Measurements from ENCODE around the gene RBM42.

Gene RBM42

GRCh38 chr19:35642798-35643254 lies 14.0 kb downstream of the RBM42 start:
- no peak overlapping the region for H2BK15ac ChIP-seq (replicated peaks; ENCODE audit: low read depth)
- no peaks in the 10 kb centered on the region for H3K27me3 ChIP-seq (ENCODE audit: insufficient read depth, low read length, poor library complexity)
- H2BK5ac ChIP-seq (ENCODE audit: low read length), result no peak overlapping the region
- no peaks in the 10 kb centered on the region for H3K79me2 ChIP-seq (ENCODE audit: control insufficient read depth, insufficient read depth, low read length)
- WGBS (ENCODE audit: extremely low coverage, insufficient coverage, low lambda C conversion rate), result no CpG with 5 or more reads among the region's 15 CpGs
- peak overlapping the region; percentile 84 for H3K9ac ChIP-seq (ENCODE audit: low read length)
- H3K18ac ChIP-seq (ENCODE audit: low read length), result peak overlapping the region; percentile 29
- H3K27ac ChIP-seq (ENCODE audit: low read depth, low read length), result peak overlapping the region; percentile 90
- H3K4ac ChIP-seq (ENCODE audit: low read depth, low read length), result peak overlapping the region; percentile 39
- peak overlapping the region; percentile 92 for H3K56ac ChIP-seq (ENCODE audit: low read length)
- H2BK120ac ChIP-seq (ENCODE audit: low read depth, low read length), result no peak overlapping the region
- no peak overlapping the region for H4K5ac ChIP-seq (ENCODE audit: low read length)
- H3K4me1 ChIP-seq (ENCODE audit: control insufficient read depth, low read depth, low read length), result peaks cover 15% of the 10 kb centered on the region
- no peak overlapping the region for H2AK5ac ChIP-seq (ENCODE audit: low read length)
- no peak overlapping the region for H3K4me3 ChIP-seq (ENCODE audit: low read length)
- peak overlapping the region; percentile 60 for H3K4me2 ChIP-seq (ENCODE audit: low read length)
- no peaks in the 10 kb centered on the region for H3K36me3 ChIP-seq (ENCODE audit: control insufficient read depth, insufficient read depth, low read length)
- no peak for DNase-seq
- H3K23ac ChIP-seq (ENCODE audit: low read length), result no peak overlapping the region
- no peaks in the 10 kb centered on the region for H3K79me1 ChIP-seq (ENCODE audit: low read length)
- no peak overlapping the region for H4K8ac ChIP-seq (ENCODE audit: low read depth, low read length)

- Histone ChIP-seq H3K27me3 (ENCODE audit: insufficient read depth, low read length, poor library complexity) (no peaks in the 10 kb centered on the region), H2BK120ac (ENCODE audit: low read depth, low read length) (no peak overlapping the region), H3K4ac (ENCODE audit: low read depth, low read length) (peak overlapping the region; percentile 43), H3K4me2 (ENCODE audit: low read length) (peak overlapping the region; percentile 80), H2BK5ac (ENCODE audit: low read length) (peak overlapping the region; percentile 11), H3K18ac (ENCODE audit: low read length) (peak overlapping the region; percentile 53), H3K56ac (ENCODE audit: low read length) (peak overlapping the region; percentile 92), H3K9ac (ENCODE audit: low read length) (peak overlapping the region; percentile 84), H2AK5ac (ENCODE audit: low read length) (no peak overlapping the region), H4K5ac (ENCODE audit: low read length) (no peak overlapping the region), H3K4me3 (ENCODE audit: low read length) (peak overlapping the region; percentile 36), H3K23ac (ENCODE audit: low read length) (no peak overlapping the region), H4K8ac (ENCODE audit: low read depth, low read length) (no peak overlapping the region), H3K79me1 (ENCODE audit: low read length) (peaks cover 2% of the 10 kb centered on the region), H3K4me1 (ENCODE audit: control insufficient read depth, low read depth, low read length) (peaks cover 15% of the 10 kb centered on the region), H3K36me3 (ENCODE audit: control insufficient read depth, insufficient read depth, low read length) (no peaks in the 10 kb centered on the region), H3K27ac (ENCODE audit: low read depth, low read length) (peak overlapping the region; percentile 90), H2BK15ac (replicated peaks; ENCODE audit: low read depth) (no peak overlapping the region), H3K79me2 (ENCODE audit: control insufficient read depth, insufficient read depth, low read length) (peaks cover 2% of the 10 kb centered on the region)
- WGBS (ENCODE audit: extremely low coverage, insufficient coverage, low lambda C conversion rate), result no CpG with 5 or more reads among the region's 69 CpGs
- DNase-seq, result peak; percentile 95
These were observed 14.7 kb downstream of the RBM42 start for GRCh38 chr19:35643255-35644205.

- WGBS (ENCODE audit: extremely low coverage, insufficient coverage, low lambda C conversion rate), result no CpG with 5 or more reads among the region's 60 CpGs
- DNase-seq, result peak; percentile 98
These were observed 15.6 kb downstream of the RBM42 start for GRCh38 chr19:35644206-35644986.

DNA sequence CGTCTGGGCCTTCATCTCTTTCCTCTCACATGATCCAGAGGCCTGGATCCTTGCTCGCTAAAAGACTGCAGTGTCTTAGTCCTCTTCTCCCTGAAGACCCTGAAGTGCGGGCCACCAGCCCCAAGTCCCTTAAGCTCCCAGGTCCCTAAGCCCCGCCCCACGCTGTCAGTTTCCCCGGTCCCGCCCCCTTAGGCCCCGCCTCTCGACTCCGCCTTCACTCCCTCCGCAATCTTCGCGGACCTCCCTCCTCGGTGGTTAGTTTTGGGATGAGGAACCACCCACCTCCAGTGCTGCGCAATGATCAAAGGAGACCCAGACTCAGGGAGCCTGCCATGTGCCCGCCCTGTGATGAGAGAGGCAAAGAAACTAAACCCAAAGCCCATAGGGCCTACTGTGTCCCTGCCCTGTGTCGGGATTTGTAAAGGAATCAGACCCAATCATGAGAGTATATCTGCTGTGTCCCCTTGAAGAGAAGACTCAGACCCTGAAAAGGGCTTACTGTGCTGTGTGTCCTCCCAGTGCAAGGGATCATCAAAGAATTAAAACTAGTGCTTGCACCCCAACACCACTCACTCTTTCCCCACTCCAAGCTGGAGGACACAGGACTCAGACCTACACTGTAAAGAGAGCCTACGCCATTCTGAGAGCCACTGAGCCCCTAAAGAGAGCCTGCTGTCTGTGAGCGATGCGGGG lies 16.3 kb downstream of the RBM42 start:
- H2AK5ac ChIP-seq (ENCODE audit: low read length), result no peak overlapping the region
- H3K56ac ChIP-seq (ENCODE audit: low read length), result peak overlapping the region; percentile 94
- no peak overlapping the region for H4K5ac ChIP-seq (ENCODE audit: low read length)
- H3K27ac ChIP-seq (ENCODE audit: low read depth, low read length), result peak overlapping the region; percentile 78
- peaks cover 9% of the 10 kb centered on the region for H3K79me2 ChIP-seq (ENCODE audit: control insufficient read depth, insufficient read depth, low read length)
- H2BK120ac ChIP-seq (ENCODE audit: low read depth, low read length), result no peak overlapping the region
- peaks cover 8% of the 10 kb centered on the region for H3K79me1 ChIP-seq (ENCODE audit: low read length)
- H3K4me1 ChIP-seq (ENCODE audit: control insufficient read depth, low read depth, low read length), result peaks cover 13% of the 10 kb centered on the region
- peak overlapping the region; percentile 43 for H3K4me3 ChIP-seq (ENCODE audit: low read length)
- peak; percentile 90 for DNase-seq
- peak overlapping the region; percentile 73 for H3K9ac ChIP-seq (ENCODE audit: low read length)
- no peaks in the 10 kb centered on the region for H3K27me3 ChIP-seq (ENCODE audit: insufficient read depth, low read length, poor library complexity)
- H2BK15ac ChIP-seq (replicated peaks; ENCODE audit: low read depth), result no peak overlapping the region
- peak overlapping the region; percentile 66 for H3K23ac ChIP-seq (ENCODE audit: low read length)
- no peak overlapping the region for H2BK5ac ChIP-seq (ENCODE audit: low read length)
- WGBS (ENCODE audit: extremely low coverage, insufficient coverage, low lambda C conversion rate), result no CpG with 5 or more reads among the region's 20 CpGs
- H3K18ac ChIP-seq (ENCODE audit: low read length), result peak overlapping the region; percentile 1
- no peak overlapping the region for H4K8ac ChIP-seq (ENCODE audit: low read depth, low read length)
- no peaks in the 10 kb centered on the region for H3K36me3 ChIP-seq (ENCODE audit: control insufficient read depth, insufficient read depth, low read length)
- H3K4me2 ChIP-seq (ENCODE audit: low read length), result peak overlapping the region; percentile 91
- peak overlapping the region; percentile 18 for H3K4ac ChIP-seq (ENCODE audit: low read depth, low read length)

More at GRCh38 chr19:35644206-35644986, 15.6 kb downstream of the RBM42 start:
- Histone ChIP-seq H3K36me3 (ENCODE audit: control insufficient read depth, insufficient read depth, low read length) (no peaks in the 10 kb centered on the region), H2BK15ac (replicated peaks; ENCODE audit: low read depth) (no peak overlapping the region), H3K56ac (ENCODE audit: low read length) (peak overlapping the region; percentile 94), H3K9ac (ENCODE audit: low read length) (peak overlapping the region; percentile 73), H3K4ac (ENCODE audit: low read depth, low read length) (peak overlapping the region; percentile 43), H3K27ac (ENCODE audit: low read depth, low read length) (peak overlapping the region; percentile 78), H3K27me3 (ENCODE audit: insufficient read depth, low read length, poor library complexity) (no peaks in the 10 kb centered on the region), H3K79me1 (ENCODE audit: low read length) (peaks cover 8% of the 10 kb centered on the region), H3K4me3 (ENCODE audit: low read length) (peak overlapping the region; percentile 43), H4K8ac (ENCODE audit: low read depth, low read length) (no peak overlapping the region), H2BK5ac (ENCODE audit: low read length) (peak overlapping the region; percentile 11), H3K23ac (ENCODE audit: low read length) (peak overlapping the region; percentile 66), H4K5ac (ENCODE audit: low read length) (no peak overlapping the region), H3K4me2 (ENCODE audit: low read length) (peak overlapping the region; percentile 91), H3K4me1 (ENCODE audit: control insufficient read depth, low read depth, low read length) (peaks cover 13% of the 10 kb centered on the region), H3K79me2 (ENCODE audit: control insufficient read depth, insufficient read depth, low read length) (peaks cover 9% of the 10 kb centered on the region), H3K18ac (ENCODE audit: low read length) (peak overlapping the region; percentile 42), H2BK120ac (ENCODE audit: low read depth, low read length) (no peak overlapping the region), H2AK5ac (ENCODE audit: low read length) (no peak overlapping the region)

DNA sequence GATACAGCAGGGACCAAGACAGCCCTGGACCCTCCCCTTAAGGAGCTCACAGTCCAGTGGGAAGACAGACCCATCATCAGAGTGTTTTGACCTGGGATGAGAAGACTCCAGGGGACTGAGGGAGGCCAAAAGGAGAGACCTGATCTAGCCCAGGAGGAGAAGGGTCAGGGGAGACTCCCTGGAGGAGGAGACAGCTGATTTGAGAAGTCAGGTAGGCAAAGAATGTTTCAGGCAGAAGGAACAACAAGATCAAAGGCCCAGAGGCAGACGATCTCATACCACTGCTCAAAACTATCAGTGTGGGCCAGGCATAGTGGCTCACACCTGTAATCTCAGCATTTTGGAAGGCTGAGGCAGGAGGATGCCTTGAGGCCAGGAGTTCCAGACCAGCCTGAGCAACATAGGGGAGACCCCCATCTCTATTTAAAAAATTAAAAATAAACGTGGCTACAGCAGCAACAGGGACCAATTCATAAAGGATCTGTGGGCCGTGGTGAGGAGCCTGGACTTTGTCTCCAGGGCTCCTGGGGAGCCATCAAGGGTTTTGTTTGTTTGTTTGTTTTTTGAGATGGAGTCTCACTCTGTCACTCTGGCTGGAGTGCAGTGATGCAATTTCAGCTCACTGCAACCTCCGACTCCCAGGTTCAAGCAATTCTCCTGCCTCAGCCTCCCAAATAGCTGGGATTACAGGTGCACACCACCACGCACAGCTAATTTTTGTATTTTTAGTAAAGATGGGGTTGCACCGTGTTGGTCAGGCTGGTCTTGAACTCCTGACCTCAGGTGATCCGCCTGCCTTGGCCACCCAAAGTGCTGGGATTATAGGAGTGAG lies 17.1 kb downstream of the RBM42 start:
- peaks cover 13% of the 10 kb centered on the region for H3K4me1 ChIP-seq (ENCODE audit: control insufficient read depth, low read depth, low read length)
- H2BK5ac ChIP-seq (ENCODE audit: low read length), result no peak overlapping the region
- H3K4me3 ChIP-seq (ENCODE audit: low read length), result no peak overlapping the region
- peaks cover 8% of the 10 kb centered on the region for H3K79me1 ChIP-seq (ENCODE audit: low read length)
- no peak overlapping the region for H3K23ac ChIP-seq (ENCODE audit: low read length)
- H2BK15ac ChIP-seq (replicated peaks; ENCODE audit: low read depth), result no peak overlapping the region
- H3K4me2 ChIP-seq (ENCODE audit: low read length), result no peak overlapping the region
- H3K18ac ChIP-seq (ENCODE audit: low read length), result no peak overlapping the region
- WGBS (ENCODE audit: extremely low coverage, insufficient coverage, low lambda C conversion rate), result no CpG with 5 or more reads among the region's 7 CpGs
- peak overlapping the region; percentile 18 for H3K4ac ChIP-seq (ENCODE audit: low read depth, low read length)
- no peak overlapping the region for H4K8ac ChIP-seq (ENCODE audit: low read depth, low read length)
- H3K27ac ChIP-seq (ENCODE audit: low read depth, low read length), result no peak overlapping the region
- H3K79me2 ChIP-seq (ENCODE audit: control insufficient read depth, insufficient read depth, low read length), result peaks cover 9% of the 10 kb centered on the region
- H4K5ac ChIP-seq (ENCODE audit: low read length), result no peak overlapping the region
- H3K56ac ChIP-seq (ENCODE audit: low read length), result peak overlapping the region; percentile 70
- H3K27me3 ChIP-seq (ENCODE audit: insufficient read depth, low read length, poor library complexity), result no peaks in the 10 kb centered on the region
- no peak overlapping the region for H2BK120ac ChIP-seq (ENCODE audit: low read depth, low read length)
- DNase-seq, result peak; percentile 33
- no peaks in the 10 kb centered on the region for H3K36me3 ChIP-seq (ENCODE audit: control insufficient read depth, insufficient read depth, low read length)
- no peak overlapping the region for H2AK5ac ChIP-seq (ENCODE audit: low read length)
- no peak overlapping the region for H3K9ac ChIP-seq (ENCODE audit: low read length)

All from mesendoderm (in vitro differentiated cells).